Activated CD8-positive, alpha-beta T cell treated with anti-CD3 and anti-CD28 coated beads for 36 hours (primary cell): ENCODE results near the gene SS18. TPM values are rescaled to one million over a fixed set of nuclear protein-coding genes. Genes with fewer than 3 reads are reported as not detected.

Source experiments
- ATAC-seq: fragments of 200-7000 bp; cut with Tn5 transposase; one replicate; pipeline ENCODE4 v1.10.0; 2021; ENCODE audit warnings: mild to moderate bottlenecking, moderate library complexity
- CTCF ChIA-PET: fragments of 350-600 bp; sonication (Branson Sonifier 250); formaldehyde crosslinking; loops from one replicate; lab custom pipeline; 2021; ENCODE audit warnings: antibody characterized with exemption; lab: Charles Lee
- POLR2A ChIA-PET: fragments of 350-600 bp; sonication (Branson Sonifier 250); formaldehyde crosslinking; loops from one replicate; lab custom pipeline; 2021; ENCODE audit warnings: antibody characterized with exemption; lab: Charles Lee
- DNase-seq: peaks from one replicate; pipeline ENCODE4 v3.0.0-alpha.2; 2020
- H3K27ac Mint-ChIP-seq: one replicate; pipeline ENCODE4 v1.8.0; 2021; ENCODE audit warnings: mild to moderate bottlenecking, mixed read lengths
- H3K27me3 Mint-ChIP-seq: one replicate; pipeline ENCODE4 v1.8.0; 2021; ENCODE audit warnings: mixed read lengths
- H3K36me3 Mint-ChIP-seq: one replicate; pipeline ENCODE4 v1.8.0; 2021; ENCODE audit warnings: low read depth, mixed read lengths
- H3K4me1 Mint-ChIP-seq: one replicate; pipeline ENCODE4 v1.8.0; 2021; ENCODE audit warnings: low read depth, mixed read lengths
- H3K4me3 Mint-ChIP-seq: one replicate; pipeline ENCODE4 v1.8.0; 2021; ENCODE audit warnings: mild to moderate bottlenecking, moderate library complexity, mixed read lengths
- H3K9me3 Mint-ChIP-seq: one replicate; pipeline ENCODE4 v1.8.0; 2021; ENCODE audit warnings: mixed read lengths
- CTCF ChIP-seq: fragments of 200-600 bp; IDR thresholded peaks from one replicate; pipeline ENCODE4 v1.8.0; 2022; ENCODE audit warnings: antibody characterized with exemption, mild to moderate bottlenecking
- intact Hi-C: fragments of 100-400 bp; cut with micrococcal nuclease; formaldehyde crosslinking; loops from one replicate; pipeline ENCODE4 v1.10.0; 2022
- total RNA-seq, 2 experiments: library from RNA; stranded (reverse); gene quantifications; one replicate each; pipeline ENCODE4 v1.2.3, GENCODE V29; 2021

Gene SS18
- total RNA-seq, 2 experiments from 2014 or later = 37.4 to 38.2 TPM

- peak; percentile 77 for ATAC-seq
Measured at GRCh38 chr18:26103579-26103978, 13.2 kb upstream of the SS18 start.

GRCh38 chr18:26097563-26097962, 7.2 kb upstream of the SS18 start:
- POLR2A ChIA-PET = interaction anchor here (1.1 to 1.3 kb wide), 2 partner anchors 14 to 129 kb away, joined by 3 read pairs; no protein-coding TSS in a partner anchor
- peaks cover 1% of the 10 kb centered on the region for H3K36me3 Mint-ChIP-seq
- TF ChIP-seq CTCF = no peak
- DNase-seq (no peak), ATAC-seq (no peak)
- H3K27me3 Mint-ChIP-seq = no peaks in the 10 kb centered on the region
- CTCF ChIA-PET = no interaction called here
- no peak overlapping the region for H3K27ac Mint-ChIP-seq
- intact Hi-C loops = no loop called here
- H3K9me3 Mint-ChIP-seq = peaks cover 1% of the 10 kb centered on the region
- H3K4me3 Mint-ChIP-seq = no peak overlapping the region
- no peaks in the 10 kb centered on the region for H3K4me1 Mint-ChIP-seq

More at GRCh38 chr18:26103579-26103978, 13.2 kb upstream of the SS18 start:
- Mint-ChIP-seq H3K27ac (no peak overlapping the region), H3K9me3 (no peaks in the 10 kb centered on the region), H3K36me3 (no peaks in the 10 kb centered on the region), H3K27me3 (no peaks in the 10 kb centered on the region), H3K4me1 (no peaks in the 10 kb centered on the region), H3K4me3 (no peak overlapping the region)
- intact Hi-C loops = no loop called here
- peak; percentile 74 for DNase-seq
- ChIA-PET CTCF (interaction anchor here (1.0 to 1.4 kb wide), 6 partner anchors 11 to 325 kb away, joined by 3 to 7 read pairs (median 3); no protein-coding TSS in a partner anchor), POLR2A (no interaction called here)
- TF ChIP-seq CTCF = peak; percentile 52

- DNase-seq (no peak), ATAC-seq (no peak)
- Mint-ChIP-seq H3K27ac (no peak overlapping the region), H3K4me3 (no peak overlapping the region), H3K9me3 (peaks cover 1% of the 10 kb centered on the region), H3K4me1 (no peaks in the 10 kb centered on the region), H3K36me3 (peaks cover 1% of the 10 kb centered on the region), H3K27me3 (no peaks in the 10 kb centered on the region)
- ChIA-PET CTCF (interaction anchor here (0.7 to 1.2 kb wide), 2 partner anchors 115 to 244 kb away, joined by 3 read pairs; no protein-coding TSS in a partner anchor), POLR2A (interaction anchor here (1.1 to 1.3 kb wide), 2 partner anchors 14 to 130 kb away, joined by 3 read pairs; no protein-coding TSS in a partner anchor)
- no peak for TF ChIP-seq CTCF
- intact Hi-C loops = no loop called here
Measured at GRCh38 chr18:26096852-26097251, 6.4 kb upstream of the SS18 start.

GRCh38 chr18:26091047-26091630, 726 bp upstream of the SS18 start:
- H3K9me3 Mint-ChIP-seq = no peaks in the 10 kb centered on the region
- TF ChIP-seq CTCF = no peak
- H3K4me1 Mint-ChIP-seq = peaks cover 26% of the 10 kb centered on the region
- peak overlapping the region; percentile 96 for H3K27ac Mint-ChIP-seq
- peaks cover 9% of the 10 kb centered on the region for H3K36me3 Mint-ChIP-seq
- H3K4me3 Mint-ChIP-seq = peak overlapping the region; percentile 87
- ATAC-seq (peak; percentile 52), DNase-seq (no peak)
- intact Hi-C loops = loop anchor here (5.0 kb wide), 1 partner anchor 136 kb away; the partner anchor contains the start of gene TAF4B
- ChIA-PET POLR2A (no interaction called here), CTCF (no interaction called here)
- H3K27me3 Mint-ChIP-seq = no peaks in the 10 kb centered on the region
